Activated T-cell treated with anti-CD3 and anti-CD28 coated beads, Interleukin-2, amount 50 U/mL, for 24 hours (primary cell): ENCODE results near the gene EME2.

Experiments used
- DNase-seq: peaks from one replicate; pipeline ENCODE4 v3.0.0-alpha.2; 2020
- H3K27ac Mint-ChIP-seq: 2 replicates; pipeline ENCODE4 v1.8.0; 2020; ENCODE audit warnings: mild to moderate bottlenecking, mixed read lengths
- H3K27me3 Mint-ChIP-seq: 2 replicates; pipeline ENCODE4 v1.8.0; 2020; ENCODE audit warnings: mixed read lengths
- H3K36me3 Mint-ChIP-seq: 2 replicates; pipeline ENCODE4 v1.8.0; 2020; ENCODE audit warnings: low read depth, mixed read lengths
- H3K4me1 Mint-ChIP-seq: 2 replicates; pipeline ENCODE4 v1.8.0; 2020; ENCODE audit warnings: low read depth, mixed read lengths
- H3K4me3 Mint-ChIP-seq: 2 replicates; pipeline ENCODE4 v1.8.0; 2020; ENCODE audit warnings: mild to moderate bottlenecking, moderate library complexity, mixed read lengths
- H3K9me3 Mint-ChIP-seq: 2 replicates; pipeline ENCODE4 v1.8.0; 2020; ENCODE audit warnings: mixed read lengths

Gene EME2

DNA sequence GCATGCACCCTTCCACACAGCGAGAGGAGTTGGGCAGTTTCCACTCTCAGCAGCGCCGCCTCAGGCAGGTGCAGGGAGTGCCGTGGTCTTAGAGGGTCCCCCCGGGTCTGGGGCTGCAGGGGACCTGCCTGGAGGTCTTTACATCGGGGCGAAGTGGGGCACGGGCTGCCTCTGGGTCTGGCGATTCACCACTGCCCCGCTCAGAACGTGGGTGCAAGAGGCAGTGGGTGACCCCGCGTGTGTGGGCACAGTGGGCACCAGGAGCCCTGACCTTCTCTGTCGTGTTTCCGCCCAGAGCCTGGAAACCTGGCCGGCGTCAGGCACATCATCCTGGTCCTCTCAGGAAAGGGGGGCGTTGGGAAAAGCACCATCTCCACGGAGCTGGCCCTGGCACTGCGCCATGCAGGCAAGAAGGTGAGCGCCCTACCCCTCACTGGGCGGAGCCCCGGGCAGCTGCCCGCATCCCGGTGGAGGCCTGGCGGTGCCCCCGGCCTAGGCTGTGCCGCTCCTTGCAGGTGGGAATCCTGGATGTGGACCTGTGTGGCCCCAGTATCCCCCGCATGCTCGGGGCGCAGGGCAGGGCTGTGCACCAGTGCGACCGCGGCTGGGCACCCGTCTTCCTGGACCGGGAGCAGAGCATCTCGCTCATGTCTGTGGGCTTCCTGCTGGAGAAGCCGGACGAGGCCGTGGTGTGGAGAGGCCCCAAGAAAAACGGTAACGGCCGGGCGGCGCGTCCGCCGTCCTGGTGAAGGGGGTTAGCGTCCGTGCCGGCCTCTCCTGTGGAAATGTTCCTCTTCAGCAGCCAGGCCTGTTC is 13.8 kb downstream of the EME2 start:
- Mint-ChIP-seq H3K27ac (no peak overlapping the region), H3K36me3 (peaks cover 60% of the 10 kb centered on the region), H3K4me3 (no peak overlapping the region), H3K9me3 (no peaks in the 10 kb centered on the region), H3K27me3 (no peaks in the 10 kb centered on the region), H3K4me1 (peaks cover 24% of the 10 kb centered on the region)
- DNase-seq = no peak

DNA sequence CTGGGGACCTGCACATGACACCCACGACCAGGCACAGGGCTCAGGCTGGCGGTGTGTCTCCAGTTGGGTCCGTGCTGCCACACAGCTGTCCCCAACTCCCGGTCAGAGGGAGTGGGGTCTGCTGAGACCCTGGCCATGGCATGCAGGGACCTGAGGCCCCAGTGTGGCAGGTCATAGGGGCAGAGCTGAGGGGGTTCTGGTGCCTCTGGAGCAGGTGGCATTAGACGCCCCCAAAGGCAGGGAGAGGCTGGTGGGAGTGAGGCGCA is 14.4 kb downstream of the EME2 start:
- H3K4me1 Mint-ChIP-seq = peaks cover 20% of the 10 kb centered on the region
- peaks cover 57% of the 10 kb centered on the region for H3K36me3 Mint-ChIP-seq
- no peak for DNase-seq
- no peak overlapping the region for H3K4me3 Mint-ChIP-seq
- no peaks in the 10 kb centered on the region for H3K27me3 Mint-ChIP-seq
- no peak overlapping the region for H3K27ac Mint-ChIP-seq
- H3K9me3 Mint-ChIP-seq = no peaks in the 10 kb centered on the region

GRCh38 chr16:1787322-1788094 is 14.9 kb downstream of the EME2 start:
- H3K9me3 Mint-ChIP-seq = no peaks in the 10 kb centered on the region
- H3K4me1 Mint-ChIP-seq = peaks cover 20% of the 10 kb centered on the region
- no peak overlapping the region for H3K27ac Mint-ChIP-seq
- H3K4me3 Mint-ChIP-seq = no peak overlapping the region
- DNase-seq = no peak
- H3K36me3 Mint-ChIP-seq = peaks cover 57% of the 10 kb centered on the region
- no peaks in the 10 kb centered on the region for H3K27me3 Mint-ChIP-seq

DNA sequence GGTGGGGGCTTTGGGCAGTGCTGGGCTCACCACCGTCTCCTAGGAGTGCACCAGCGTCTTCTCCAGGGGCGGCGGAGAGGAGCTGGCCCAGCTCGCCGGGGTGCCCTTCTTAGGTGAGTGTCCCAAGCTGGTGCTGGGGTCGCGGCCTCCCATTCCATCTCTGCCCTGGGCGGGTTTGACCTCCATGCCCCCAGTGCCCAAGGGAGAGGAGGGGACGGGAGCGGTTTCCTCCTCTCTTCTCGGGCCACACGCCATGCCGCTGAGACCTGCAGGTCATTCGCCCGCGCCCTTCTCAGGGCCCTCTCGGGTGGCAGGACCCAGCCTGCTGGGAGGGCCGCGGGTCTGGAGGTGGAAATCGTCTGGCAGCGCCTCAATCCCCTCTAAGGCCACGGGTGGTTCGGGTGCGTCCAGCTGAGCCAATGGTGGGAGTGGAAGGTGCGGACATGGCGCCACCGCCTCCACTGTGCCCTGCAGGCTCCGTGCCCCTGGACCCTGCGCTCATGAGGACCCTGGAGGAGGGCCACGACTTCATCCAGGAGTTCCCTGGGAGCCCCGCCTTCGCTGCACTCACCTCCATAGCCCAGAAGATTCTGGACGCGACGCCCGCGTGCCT is 15.6 kb downstream of the EME2 start:
- DNase-seq = no peak
- no peak overlapping the region for H3K27ac Mint-ChIP-seq
- no peaks in the 10 kb centered on the region for H3K9me3 Mint-ChIP-seq
- H3K4me1 Mint-ChIP-seq = peaks cover 19% of the 10 kb centered on the region
- H3K27me3 Mint-ChIP-seq = no peaks in the 10 kb centered on the region
- H3K36me3 Mint-ChIP-seq = peaks cover 55% of the 10 kb centered on the region
- no peak overlapping the region for H3K4me3 Mint-ChIP-seq

DNA sequence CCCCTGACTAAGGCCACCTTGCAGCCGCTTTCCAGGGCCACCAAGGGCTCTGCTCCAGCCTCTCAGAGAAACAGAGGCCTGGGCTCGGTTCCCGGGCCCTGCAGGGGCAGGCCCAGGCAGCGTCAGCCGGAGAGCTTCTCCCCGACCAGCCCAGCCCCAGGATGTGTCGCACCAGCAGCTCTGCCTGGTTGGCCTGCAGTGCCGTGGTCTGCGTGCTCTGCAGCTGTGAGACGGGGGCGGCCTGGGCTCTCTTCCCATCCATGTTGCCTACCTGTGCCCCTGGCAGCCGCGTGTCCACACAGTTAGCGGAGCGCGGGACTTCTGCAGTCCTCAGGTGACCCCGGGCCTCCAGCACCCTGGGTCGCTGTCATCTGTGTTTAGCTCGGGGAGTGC is 16.1 kb downstream of the EME2 start:
- Mint-ChIP-seq H3K27ac (no peak overlapping the region), H3K27me3 (no peaks in the 10 kb centered on the region), H3K9me3 (no peaks in the 10 kb centered on the region), H3K4me1 (peaks cover 16% of the 10 kb centered on the region), H3K4me3 (no peak overlapping the region), H3K36me3 (peaks cover 51% of the 10 kb centered on the region)
- DNase-seq = peak; percentile 26

GRCh38 chr16:1789643-1790045 is 17.0 kb downstream of the EME2 start:
- no peak overlapping the region for H3K4me3 Mint-ChIP-seq
- no peak for DNase-seq

GRCh38 chr16:1790261-1790610 is 17.6 kb downstream of the EME2 start:
- DNase-seq = no peak
- Mint-ChIP-seq H3K4me3 (no peak overlapping the region), H3K4me1 (peaks cover 7% of the 10 kb centered on the region), H3K27ac (no peak overlapping the region), H3K27me3 (no peaks in the 10 kb centered on the region), H3K9me3 (no peaks in the 10 kb centered on the region), H3K36me3 (peaks cover 43% of the 10 kb centered on the region)

More at GRCh38 chr16:1789643-1790045, 17.0 kb downstream of the EME2 start:
- Mint-ChIP-seq H3K4me1 (peaks cover 11% of the 10 kb centered on the region), H3K27ac (no peak overlapping the region), H3K9me3 (no peaks in the 10 kb centered on the region), H3K36me3 (peaks cover 48% of the 10 kb centered on the region), H3K27me3 (no peaks in the 10 kb centered on the region)

DNA sequence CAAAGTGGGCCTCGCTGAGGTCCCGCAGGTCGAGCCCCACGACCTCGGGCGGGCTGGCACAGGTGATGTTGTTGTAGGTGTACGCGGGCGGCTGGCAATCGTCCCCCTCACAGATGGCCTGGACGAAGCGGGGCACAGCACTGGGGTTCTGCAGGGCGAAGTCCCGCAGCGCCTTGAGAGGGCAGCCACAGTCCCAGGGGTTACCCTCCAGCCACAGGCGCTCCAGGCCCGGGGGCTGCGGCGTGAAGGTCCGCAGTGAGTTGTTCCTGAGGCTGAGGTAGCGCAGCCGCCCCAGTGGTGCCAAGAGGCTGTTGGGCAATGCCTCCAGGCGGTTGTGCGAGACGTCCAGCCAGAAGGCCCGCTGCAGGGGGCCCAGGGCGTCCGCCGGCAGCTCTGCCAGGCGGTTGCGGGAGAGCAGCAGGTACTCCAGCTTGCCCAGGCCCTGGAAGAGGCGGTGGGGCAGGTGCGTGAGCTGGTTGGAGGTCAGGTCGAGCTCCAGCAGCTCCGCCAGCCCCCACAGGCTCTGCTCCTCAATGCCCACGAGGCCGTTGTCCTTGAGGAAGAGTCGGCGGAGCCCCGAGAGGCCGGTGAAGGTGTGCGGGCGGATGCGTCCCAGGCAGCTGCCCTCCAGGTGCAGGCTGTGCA is 18.1 kb downstream of the EME2 start:
- Mint-ChIP-seq H3K27ac (no peak overlapping the region), H3K9me3 (no peaks in the 10 kb centered on the region), H3K4me1 (peaks cover 2% of the 10 kb centered on the region), H3K36me3 (peaks cover 42% of the 10 kb centered on the region), H3K4me3 (no peak overlapping the region), H3K27me3 (no peaks in the 10 kb centered on the region)
- no peak for DNase-seq

GRCh38 chr16:1791256-1791942 is 18.8 kb downstream of the EME2 start:
- H3K9me3 Mint-ChIP-seq = no peaks in the 10 kb centered on the region
- no peaks in the 10 kb centered on the region for H3K27me3 Mint-ChIP-seq
- H3K27ac Mint-ChIP-seq = no peak overlapping the region
- no peak for DNase-seq
- H3K4me1 Mint-ChIP-seq = peaks cover 1% of the 10 kb centered on the region
- no peak overlapping the region for H3K4me3 Mint-ChIP-seq
- H3K36me3 Mint-ChIP-seq = peaks cover 37% of the 10 kb centered on the region

DNA sequence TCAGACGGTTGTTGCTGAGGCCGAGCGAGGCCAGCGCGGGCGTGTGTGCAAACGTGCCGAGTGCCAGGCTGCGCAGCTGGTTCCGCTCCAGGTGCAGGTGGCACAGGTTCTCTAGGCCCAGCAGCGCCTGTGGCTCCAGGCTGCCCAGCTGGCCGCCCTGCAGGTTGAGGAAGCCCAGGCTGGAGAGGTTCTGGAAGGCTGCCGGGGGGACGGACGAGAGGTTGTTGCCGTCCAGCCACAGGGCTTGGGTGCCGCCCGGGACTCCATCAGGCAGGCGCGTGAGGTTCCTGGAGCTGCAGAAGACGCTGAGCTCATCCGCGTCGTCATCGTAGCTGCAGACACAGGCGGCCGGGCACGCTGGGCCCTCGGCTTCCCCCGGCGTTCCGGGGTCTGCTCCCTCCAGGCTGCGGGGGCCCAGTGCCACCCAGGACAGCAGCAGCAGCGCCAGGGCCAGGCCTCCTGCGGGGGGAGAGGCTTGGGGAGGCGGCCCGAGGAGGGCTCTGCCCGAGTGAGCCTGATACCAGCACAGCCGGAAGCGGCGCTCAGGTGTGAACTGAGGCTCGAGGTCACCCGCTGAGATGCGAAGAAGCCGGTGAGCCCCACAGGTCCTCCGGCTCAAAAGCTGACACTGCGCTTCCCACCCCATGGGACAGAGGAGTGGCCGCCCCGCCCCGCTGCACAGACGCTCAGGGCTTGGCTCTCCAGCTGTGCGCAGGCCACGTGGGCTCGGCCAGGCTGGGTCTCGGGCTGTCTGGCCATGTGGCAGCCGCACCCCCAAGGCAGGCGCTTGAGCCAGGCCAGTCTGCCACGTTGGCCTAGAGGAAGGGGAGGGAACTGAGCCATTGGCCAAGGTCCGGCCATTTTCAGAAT is 19.6 kb downstream of the EME2 start:
- Mint-ChIP-seq H3K36me3 (peaks cover 38% of the 10 kb centered on the region), H3K27me3 (no peaks in the 10 kb centered on the region), H3K4me1 (peaks cover 1% of the 10 kb centered on the region), H3K4me3 (no peak overlapping the region), H3K27ac (no peak overlapping the region), H3K9me3 (peaks cover 1% of the 10 kb centered on the region)
- DNase-seq = no peak

DNA sequence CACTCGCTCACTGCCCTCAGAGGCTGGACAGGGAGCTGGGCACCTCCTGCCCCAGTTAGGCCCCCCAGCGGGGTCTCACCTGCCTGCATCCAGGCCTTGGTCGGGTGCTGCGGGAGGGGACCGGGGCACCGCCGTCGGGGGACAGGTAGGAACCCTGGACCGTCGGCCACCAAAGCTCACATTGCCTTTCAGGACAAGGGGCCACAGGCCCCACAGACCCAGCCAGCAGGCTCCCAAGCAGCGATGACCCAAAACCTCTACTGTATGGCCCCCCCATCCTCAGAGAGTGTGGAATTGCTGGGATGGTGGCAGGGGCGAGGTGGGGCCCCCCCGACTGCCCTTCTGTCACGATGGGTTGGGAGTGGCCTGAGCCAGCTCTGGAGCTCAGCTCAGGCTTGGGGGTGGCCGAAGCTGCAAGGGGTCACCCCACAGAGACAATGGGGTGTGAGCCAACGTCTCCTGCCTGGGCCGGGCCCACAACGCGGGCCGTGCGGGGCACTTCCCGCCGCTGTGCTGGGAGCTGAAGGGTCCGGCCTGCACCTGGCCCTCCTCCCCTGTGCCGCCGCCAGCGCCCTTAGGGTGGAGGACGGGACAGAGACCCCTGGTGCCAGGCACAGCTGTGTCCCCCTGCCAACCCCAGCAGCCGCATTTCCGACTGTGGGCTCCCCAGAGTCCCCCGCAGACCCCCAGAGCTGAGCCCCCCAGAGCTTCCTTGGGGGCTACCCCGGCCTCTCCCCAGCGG is 20.4 kb downstream of the EME2 start:
- H3K9me3 Mint-ChIP-seq = peaks cover 5% of the 10 kb centered on the region
- H3K4me1 Mint-ChIP-seq = peaks cover 1% of the 10 kb centered on the region
- no peak overlapping the region for H3K27ac Mint-ChIP-seq
- no peak for DNase-seq
- H3K36me3 Mint-ChIP-seq = peaks cover 39% of the 10 kb centered on the region
- H3K4me3 Mint-ChIP-seq = no peak overlapping the region
- H3K27me3 Mint-ChIP-seq = no peaks in the 10 kb centered on the region

- Mint-ChIP-seq H3K4me3 (no peak within 1 kb of the TSS), H3K4me1 (peaks cover 1% of the 10 kb centered on the region), H3K9me3 (peaks cover 5% of the 10 kb centered on the region), H3K27me3 (no peaks in the 10 kb centered on the region), H3K27ac (no peak within 1 kb of the TSS), H3K36me3 (peaks cover 34% of the 10 kb centered on the region)
- no peak for DNase-seq
These were observed 21.1 kb downstream of the EME2 start, which contains the start of gene IGFALS for GRCh38 chr16:1793578-1794220. Gene IGFALS (minus strand): TSS chr16:1793705. CDS start chr16:1793652, 53 bp downstream.
